NCI-H2107 (cell line): Measurements from ENCODE around the gene CEP85L.
A peak's percentile ranks its signal among the peaks of the same experiment; 100 is the strongest.

Source experiments
- DNase-seq: peaks from one replicate; lab custom pipeline; 2025; lab: John Stamatoyannopoulos, UW

The CEP85L gene

DNA sequence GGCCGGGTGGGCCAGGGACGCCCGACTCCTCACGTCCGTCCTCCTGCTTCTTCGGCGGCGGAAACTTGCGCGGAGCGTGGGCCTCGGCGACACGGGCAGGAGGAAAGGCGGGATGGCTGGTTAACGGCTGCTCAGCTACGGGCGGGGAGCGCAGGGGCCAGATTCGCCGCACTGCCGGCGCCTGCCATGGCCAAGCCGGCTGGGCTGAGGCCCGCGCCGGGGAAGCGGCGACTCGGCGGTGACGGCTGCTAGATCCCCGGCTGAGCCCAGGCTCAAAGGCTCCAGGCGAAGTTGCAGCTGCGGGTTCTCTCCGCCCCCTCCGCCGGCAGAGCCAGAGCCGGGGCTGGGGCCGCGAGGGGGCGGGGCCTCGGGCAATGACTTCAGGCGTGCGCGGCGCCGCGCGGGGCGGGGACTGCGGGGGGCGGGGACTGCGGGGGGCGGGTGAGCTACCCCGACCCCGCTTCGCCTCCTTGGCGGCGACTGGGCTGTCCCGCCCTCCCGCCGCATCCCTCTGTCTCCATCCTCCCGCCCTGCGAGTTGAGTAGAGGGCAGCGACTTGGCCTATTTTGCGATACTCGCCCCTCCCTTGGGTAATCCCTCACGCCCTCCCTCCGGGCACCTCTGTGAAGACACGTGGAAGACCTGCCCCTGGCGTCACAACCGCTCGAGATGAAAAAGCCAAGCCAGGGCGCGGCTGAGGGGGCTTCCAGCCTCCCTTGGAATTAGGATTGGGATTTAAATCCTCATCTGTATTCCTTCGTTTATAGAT is at the start of gene CEP85L:
Gene CEP85L, minus strand, starts transcription at position 310 of the 769 bp plus-strand sequence. CDS start 322 bp downstream, outside the sequence.
- peak; percentile 86 for DNase-seq

DNA sequence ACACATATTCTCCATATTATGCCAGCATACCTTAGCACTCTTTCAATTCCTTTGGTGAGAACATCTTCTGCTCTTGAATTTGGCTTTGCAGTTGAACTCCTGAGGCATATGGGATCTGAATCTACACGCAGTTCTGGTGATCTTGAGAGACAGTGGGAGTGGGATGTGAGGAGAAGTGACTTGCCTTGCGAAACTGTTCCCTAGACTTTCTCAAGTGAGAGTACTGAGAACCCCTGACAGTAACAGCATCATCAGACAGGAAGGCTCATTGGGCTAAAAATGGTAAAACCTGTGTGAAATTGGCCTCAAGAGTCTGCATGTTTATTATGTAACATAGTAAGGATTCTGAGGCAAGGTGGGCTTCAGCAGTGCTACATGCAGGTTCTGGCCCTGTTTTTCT is 49.1 kb upstream of the CEP85L start:
- no peak for DNase-seq

DNA sequence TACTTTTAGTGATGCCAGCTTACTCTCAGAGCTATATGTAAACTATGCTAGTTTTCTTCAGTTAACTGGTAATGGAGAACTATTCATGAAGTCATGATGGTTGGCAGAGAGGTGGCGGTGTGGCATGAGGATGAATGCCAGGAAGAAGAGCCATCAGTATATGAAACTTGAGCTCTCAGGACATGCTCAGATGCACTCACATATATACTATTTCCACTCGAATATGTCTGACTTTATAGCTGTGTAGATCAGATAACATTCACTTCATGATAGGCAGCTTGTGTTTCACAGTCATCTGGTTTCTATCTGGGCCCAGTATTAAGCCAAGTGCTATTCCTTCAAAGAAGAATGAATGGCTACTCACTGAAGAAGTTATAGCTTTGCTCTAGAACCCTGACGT is 46.2 kb upstream of the CEP85L start:
- peak; percentile 32 for DNase-seq

DNA sequence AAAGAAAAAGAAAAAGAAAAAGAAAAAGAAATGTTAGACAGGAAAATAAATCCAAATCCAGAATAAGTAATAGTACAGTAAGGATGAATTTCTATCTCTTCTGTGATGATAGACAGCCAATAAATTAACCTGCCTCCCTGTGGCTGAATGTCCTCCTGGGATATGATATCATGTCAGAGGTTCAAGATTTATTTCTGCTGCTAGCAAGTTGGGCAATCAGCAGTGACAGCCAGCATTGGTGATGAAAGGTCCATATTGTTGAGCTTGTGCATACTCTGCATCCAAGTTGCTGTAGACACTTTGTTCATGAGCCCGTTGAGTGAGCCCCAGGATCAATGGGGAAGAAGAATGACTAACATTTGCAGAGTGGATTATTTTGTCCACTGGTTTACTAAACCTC is 44.9 kb upstream of the CEP85L start:
- DNase-seq: no peak

DNA sequence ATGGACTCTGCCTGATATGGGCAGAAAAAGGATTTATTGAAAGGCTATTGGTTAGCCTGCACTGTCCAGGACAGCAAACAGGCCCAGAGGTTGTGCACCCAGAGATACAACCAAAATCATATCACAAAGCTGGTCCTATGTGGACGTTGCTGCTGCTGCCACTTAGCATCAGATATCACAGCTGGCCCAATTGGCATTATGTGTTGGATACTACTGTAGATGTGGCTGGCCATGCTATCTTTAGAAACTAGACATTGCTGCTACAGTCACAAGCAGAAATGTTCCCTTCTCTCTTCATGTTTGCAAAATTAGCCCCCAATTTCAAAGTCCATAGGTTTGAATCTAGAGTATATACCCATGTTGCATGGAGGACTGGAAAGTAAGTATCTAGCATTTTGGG is 42.2 kb upstream of the CEP85L start:
- DNase-seq: no peak

- no peak for DNase-seq
These were observed 34.5 kb upstream of the CEP85L start for GRCh38 chr6:118685823-118686449.

DNA sequence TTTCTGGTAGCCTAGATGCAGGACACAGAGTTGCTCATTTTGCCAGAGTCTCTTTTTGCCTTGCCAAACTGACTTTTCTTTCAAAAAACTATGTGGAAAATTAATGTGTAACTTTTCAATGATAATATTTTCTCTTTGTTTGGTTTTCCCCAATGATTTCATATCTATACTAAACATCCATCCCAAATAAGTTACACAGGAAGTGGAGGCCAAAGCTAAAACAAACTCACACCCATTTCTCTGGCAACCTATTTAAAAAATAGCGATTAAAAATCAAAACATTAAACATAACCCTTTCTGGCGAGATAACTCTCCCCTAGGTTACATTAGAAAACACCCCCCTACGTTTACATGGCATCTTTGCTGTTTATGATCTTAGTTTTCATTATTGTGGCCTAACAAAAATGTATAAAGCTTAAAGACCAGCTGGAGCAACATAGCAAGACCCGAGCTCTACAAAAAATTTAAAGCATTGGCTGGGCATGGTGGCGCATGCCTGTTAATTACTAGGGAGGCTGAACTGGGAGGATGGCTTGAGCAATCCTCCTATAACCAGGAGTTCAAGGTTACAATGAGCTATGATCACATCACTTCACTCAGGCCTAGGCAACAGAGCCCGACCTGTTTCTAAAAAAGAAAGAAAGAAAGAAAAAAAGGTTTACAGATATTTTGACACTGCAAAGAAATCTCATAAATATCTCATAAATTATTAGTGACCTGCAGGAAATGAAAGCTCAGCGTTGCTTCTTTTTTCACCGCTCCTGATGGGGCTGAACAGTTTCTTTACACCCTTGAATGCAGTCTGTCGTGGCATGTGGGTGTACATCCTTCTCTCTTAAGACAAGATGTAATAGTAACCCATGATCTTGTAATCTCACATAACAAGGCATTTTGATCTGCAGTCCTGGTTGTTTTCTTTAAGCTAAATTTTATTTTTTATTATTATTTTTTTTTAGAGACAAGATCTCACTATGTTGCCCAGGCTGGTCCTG is 32.8 kb upstream of the CEP85L start:
- no peak for DNase-seq

- DNase-seq: no peak
These were observed 29.2 kb upstream of the CEP85L start for GRCh38 chr6:118680452-118681095.

GRCh38 chr6:118679327-118679901 is 28.0 kb upstream of the CEP85L start:
- DNase-seq: no peak

- DNase-seq: no peak
These were observed 27.5 kb upstream of the CEP85L start for GRCh38 chr6:118678866-118679265.

GRCh38 chr6:118677193-118677592 is 25.8 kb upstream of the CEP85L start:
- DNase-seq: no peak

DNA sequence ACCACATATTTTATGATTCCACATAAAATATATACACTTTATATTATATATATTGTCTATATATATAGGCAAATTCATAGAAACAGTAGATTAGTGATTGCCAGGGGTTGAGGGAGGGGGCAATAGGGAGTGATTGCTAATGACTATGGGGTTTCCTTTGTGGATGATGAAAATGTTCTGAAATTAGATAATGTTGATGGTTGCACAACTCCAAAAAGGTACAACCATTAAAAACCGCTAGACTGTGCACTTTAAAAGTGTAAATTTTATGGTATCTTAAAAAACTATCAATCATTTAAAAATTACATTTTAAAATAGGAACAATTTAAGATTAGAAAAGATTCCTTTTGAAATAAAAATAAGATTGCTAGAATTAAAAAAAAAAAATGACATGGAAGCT is 23.8 kb upstream of the CEP85L start:
- no peak for DNase-seq

DNA sequence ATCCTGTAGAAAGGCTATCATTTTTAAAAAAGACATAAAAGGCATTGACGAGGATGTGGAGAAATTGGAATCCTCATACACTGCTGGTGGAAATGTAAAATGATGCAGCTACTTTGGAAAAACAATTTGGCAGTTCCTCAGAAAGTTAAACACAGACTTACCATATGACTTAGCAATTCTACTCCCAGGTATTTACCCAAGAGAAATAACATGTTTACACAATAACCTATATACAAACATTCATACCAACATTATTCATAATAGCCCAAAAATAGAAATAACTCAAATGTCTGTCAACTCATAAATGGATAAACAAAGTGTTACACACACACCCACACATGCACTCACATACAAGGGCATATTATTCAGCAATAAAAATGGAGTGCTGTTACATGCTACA is 23.4 kb upstream of the CEP85L start:
- DNase-seq: no peak

- no peak for DNase-seq
These were observed 21.3 kb upstream of the CEP85L start for GRCh38 chr6:118672678-118673077.

DNA sequence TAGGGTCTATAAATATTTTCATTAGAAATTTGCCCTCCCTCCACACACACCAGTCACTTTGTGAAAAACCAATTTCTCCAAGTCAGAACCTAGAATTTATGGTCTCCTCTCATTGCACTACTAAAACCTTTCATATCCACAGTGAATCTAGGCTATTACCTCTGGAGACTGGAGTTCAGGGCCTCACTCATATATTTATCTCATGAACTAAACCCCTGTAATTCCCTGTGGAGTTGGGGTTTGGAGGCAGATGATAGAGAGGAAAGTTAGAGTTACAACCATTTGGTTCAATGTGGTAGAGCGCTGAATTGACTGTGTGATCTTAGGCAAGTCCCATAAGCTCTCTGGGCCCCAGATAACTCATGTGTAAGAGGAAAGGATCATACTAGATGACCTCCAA is 18.2 kb upstream of the CEP85L start:
- DNase-seq: no peak

GRCh38 chr6:118668761-118669385 is 17.5 kb upstream of the CEP85L start:
- DNase-seq: no peak

GRCh38 chr6:118667988-118668387 is 16.6 kb upstream of the CEP85L start:
- DNase-seq: no peak

GRCh38 chr6:118665011-118665410 is 13.6 kb upstream of the CEP85L start:
- no peak for DNase-seq

DNA sequence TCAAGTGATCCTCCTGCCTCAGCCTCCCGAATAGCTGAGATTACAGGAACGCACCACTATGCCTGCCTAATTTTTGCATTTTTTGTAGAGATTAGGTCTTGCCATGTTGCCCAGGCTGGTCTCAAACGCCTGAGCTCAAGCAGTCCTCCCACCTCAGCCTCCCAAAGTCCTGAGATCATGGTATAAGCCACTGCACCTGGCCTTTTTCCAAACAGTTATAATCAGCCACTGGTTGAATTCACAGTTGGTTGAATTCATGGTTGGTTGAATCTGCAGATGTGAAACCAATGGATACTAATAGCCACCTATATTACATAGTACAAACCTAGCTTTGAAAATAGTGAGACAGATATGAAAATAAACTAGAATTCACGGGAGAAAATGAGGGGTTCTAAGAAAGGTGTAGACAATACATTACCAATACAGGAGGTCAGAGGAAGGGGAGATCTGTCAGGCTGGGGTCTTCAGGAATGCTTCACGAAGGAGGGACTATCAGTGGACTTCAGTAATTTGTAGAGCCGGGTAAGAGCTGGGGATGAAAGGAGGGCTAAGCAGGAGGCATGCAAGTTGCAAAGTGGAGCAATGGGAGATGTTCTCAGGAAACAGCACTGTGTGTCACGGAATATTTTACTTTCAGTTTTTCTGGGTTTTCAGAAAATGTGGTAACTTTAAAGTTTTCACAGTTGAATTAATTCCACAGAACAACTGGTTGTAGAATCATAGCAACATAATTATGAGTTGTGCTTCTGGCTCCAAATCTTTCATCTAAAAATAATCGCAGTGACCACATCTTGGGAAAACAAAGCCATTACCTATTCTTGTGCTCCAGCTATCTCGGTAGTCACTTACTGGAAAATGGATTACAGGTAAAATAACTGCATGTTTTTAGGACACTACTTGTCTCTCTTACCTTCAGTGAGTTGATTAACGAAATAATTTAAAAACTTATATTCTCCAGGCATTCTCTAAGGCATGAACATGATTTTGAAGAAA is 12.9 kb upstream of the CEP85L start:
- DNase-seq: no peak

GRCh38 chr6:118661831-118662230 is 10.4 kb upstream of the CEP85L start:
- DNase-seq: no peak
